Measurements from ENCODE around the gene CRTC3.
A peak's percentile ranks its signal among the peaks of the same experiment; 100 is the strongest.
"Not testable (repeated sequence)": the region's sequence is repeated elsewhere in the genome, so short reads cannot be mapped to it uniquely, and the experiment has no call there.

Gene CRTC3

DNA sequence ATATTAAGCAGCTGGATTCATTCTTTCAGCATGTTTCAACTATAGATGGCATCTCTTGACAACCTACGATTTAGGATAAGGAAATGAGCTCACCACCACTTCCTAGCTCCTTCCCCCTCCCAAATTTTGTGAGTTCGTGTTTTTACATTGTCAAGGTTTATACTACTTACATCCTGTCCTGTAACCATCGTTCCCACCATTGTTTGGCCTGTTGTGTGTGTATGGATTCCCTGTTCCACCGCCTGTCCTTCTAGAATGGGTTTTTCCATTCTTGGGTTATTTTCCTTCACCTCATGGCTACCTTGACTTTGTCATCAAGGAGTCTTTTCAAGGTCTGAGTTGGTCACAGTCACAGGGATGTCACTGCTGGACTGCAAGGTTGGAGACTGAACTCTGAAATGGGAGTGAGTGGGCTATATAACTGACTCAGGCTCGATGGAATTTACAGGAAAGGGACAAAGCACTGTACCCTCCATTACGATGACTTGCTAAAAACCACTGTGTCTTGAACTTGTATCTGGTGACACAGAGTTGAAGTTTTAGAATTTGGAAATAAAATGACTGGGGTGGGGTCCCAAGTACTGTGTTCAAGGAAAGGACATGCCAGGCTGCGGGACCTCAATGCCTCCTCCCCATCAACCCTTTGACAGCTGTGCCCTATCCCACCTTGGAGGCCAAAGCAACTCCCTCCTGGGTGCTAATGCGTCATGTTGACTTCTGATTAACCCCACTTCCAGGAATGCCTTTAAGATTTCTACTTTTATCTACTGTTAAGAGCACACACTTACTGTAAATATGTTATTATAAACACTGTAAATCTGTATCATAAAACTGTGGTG, 120.6 kb downstream of the CRTC3 start:
- no peak for DNase-seq (ENCODE audit: low read depth in 3 of 3)

DNA sequence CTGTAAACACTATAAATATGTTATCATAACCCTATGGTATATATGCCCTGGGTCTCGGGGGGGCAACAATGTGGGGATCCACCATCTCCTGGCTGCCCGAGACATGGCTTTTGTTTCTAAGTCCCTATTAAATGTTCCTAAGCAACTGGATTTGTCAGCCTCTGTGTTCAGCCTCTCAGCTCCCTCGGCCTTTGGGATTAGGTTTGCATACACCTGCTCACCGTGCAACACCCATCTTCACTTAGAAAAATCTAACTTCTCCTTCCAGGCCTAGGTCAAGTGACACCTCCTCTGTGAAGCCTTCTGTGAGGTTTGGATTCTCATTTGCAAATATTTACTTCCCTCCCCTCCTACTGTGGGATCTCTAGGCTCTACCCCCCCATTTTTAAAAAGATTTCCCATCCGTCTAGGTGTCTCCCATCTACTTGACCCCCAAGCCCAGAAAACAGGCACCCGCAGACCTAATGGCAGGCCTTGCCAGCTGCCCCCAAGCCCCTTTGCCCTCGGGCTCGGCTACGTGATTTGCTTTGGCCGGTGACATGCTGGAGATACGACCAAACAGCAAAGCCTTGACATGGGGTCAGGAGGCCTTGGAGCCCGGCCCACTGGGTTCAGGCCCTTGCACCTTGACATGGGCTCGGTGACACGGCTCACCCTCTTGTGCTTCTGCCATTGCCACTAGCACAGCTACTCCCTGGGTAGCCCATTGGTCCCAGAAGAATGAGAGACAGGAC, 121.4 kb downstream of the CRTC3 start:
- DNase-seq (ENCODE audit: low read depth in 3 of 3) = no peak

DNA sequence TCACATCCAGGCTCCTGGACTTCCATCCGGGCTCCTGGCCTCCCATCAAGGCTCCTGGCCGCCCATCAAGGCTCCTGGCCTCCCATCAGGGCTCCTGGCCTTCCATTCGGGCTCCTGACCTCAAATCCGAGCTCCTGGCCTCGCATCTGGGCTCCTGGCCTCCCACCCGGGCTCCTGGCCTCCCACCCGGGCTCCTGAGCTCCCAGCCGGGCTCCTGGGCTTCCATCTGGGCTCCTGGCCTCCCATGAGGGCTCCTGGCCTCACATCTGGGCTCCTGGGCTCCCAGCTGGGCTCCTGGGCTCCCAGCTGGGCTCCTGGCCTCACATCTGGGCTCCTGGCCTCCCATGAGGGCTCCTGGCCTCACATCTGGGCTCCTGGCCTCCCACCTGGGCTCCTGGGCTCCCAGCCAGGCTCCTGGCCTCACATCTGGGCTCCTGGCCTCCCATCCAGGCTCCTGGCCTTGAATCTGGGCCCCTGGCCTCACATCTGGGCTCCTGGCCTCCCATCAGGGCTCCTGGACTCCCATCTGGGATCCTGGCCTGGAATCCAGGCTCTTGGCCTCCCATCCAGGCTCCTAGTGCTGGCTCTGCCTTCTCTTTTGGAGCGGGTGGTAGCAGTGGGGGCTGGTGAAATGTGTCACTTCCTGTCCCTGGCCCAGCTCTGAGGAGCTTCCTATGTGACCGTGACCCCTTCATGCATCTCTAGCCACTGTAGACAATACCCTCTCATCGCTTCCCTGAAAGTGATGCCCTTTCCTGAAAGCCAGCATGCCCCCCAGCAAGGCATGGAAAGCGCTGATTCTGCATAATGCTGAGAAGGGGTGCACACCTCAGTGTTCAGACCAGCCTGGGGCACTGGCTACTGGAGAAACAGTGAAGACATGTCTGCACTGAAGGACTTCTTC, 124.8 kb downstream of the CRTC3 start:
- no peak for DNase-seq (ENCODE audit: low read depth in 3 of 3)

DNA sequence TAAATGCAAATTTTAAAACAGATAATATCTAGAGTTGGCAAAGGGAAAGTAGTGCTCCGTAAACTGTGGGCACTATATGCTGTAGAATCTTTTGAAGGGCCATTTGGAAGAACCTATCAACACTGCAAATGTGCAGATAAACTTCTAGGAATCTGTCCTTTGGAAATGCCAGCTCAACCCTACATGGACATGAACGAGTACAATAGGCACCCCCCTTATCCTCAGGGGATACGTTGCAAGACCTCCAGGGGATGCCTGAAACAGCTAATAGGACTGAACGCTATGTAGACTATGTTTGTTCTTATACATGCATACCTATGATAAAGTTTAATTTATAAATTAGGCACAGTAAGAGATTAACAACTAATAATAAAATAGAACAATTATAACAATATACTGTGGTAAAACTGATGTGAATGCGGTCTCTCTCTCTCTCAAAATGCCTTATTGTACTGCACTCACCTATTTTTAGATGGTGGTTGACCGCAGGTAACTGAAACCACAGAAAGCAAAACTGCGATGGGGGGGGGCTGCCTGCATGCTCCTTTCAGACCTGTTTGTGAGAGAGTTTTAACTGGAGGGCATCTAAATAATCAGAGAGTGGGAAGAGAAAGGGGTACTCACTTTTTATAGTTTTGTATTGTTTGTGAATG, 127.9 kb downstream of the CRTC3 start:
- DNase-seq (ENCODE audit: low read depth in 3 of 3) = peak in 2 of 3 donors; percentile 40 to 57

DNA sequence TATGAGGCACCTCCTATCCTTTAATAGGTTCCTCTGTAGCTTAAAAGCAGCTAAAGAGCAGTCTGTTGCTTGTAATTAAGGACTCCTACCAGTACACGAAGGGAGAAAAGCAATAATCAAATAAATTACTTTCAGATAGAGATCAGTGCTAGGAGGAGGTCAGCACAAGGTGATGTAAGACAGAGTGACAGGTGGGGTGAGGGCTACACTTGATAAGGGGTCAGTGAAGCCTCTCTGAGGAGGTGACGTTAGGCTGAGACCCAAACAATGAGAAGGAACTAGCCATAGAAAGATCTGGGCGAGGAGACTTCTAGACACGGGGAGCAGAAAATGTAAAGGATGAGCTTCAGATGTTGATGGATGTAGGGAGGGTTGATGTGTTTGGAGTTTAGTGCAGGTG, 129.8 kb downstream of the CRTC3 start:
- DNase-seq (ENCODE audit: low read depth in 3 of 3) = no peak

- peak; percentile 57 to 66 (median 61) for DNase-seq (ENCODE audit: low read depth in 3 of 3)
Measured at GRCh38 chr15:90660195-90660998, 130.7 kb downstream of the CRTC3 start.

- DNase-seq (ENCODE audit: low read depth in 3 of 3) = not testable (repeated sequence)
Measured at GRCh38 chr15:90660999-90661330, 131.2 kb downstream of the CRTC3 start.

DNA sequence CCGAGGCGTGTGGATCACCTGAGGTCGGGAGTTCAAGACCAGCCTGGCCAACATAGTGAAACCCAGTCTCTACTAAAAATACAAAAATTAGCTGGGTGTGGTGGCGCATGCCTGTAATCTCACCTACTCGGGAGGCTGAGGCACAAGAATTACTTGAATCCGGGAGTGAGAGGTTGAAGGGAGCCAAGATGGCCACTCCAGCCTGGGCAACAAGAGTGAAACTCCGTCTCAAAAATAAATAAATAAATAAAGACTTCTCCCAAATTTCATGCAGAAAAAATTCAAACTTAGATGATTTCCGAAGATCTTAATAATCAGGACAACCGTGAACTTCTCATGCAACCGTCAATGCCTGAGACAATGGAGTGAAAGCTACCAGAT, 134.3 kb downstream of the CRTC3 start:
- not testable (repeated sequence) for DNase-seq (ENCODE audit: low read depth in 3 of 3)

DNA sequence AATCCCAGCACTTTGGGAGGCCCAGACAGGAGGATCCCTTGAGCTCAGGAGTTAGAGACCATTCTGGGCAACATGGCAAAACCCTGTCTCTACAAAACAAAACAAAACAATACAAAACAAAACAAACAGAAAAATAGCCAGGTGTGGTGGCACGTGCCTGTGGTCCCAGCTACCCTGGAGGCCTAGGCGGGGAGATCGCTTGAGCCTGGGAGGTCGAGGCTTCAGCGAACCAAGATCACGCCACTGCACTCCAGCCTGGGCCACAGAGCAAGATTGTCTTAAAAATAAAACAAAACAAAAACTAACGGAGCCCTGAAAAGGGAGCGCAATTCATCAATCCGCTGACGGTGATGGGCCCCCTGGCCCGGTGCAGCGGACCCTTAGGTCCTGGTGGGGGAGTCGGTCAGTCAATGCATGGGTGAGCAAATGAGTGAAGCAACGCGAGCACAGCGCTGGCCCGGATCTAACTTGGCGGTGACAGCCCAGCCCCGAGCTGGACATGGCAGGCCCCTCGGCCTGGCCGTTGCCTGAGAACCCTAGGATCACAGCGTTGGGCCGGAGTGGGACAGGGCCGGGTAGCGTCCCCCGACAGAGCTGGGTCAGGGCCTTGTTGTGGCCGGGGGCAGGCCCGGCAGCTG, 135.0 kb downstream of the CRTC3 start:
- DNase-seq (ENCODE audit: low read depth in 3 of 3) = no peak

- peak in 2 of 3 donors; percentile 13 to 33 for DNase-seq (ENCODE audit: low read depth in 3 of 3)
Measured at GRCh38 chr15:90665288-90666134, 135.8 kb downstream of the CRTC3 start.

DNA sequence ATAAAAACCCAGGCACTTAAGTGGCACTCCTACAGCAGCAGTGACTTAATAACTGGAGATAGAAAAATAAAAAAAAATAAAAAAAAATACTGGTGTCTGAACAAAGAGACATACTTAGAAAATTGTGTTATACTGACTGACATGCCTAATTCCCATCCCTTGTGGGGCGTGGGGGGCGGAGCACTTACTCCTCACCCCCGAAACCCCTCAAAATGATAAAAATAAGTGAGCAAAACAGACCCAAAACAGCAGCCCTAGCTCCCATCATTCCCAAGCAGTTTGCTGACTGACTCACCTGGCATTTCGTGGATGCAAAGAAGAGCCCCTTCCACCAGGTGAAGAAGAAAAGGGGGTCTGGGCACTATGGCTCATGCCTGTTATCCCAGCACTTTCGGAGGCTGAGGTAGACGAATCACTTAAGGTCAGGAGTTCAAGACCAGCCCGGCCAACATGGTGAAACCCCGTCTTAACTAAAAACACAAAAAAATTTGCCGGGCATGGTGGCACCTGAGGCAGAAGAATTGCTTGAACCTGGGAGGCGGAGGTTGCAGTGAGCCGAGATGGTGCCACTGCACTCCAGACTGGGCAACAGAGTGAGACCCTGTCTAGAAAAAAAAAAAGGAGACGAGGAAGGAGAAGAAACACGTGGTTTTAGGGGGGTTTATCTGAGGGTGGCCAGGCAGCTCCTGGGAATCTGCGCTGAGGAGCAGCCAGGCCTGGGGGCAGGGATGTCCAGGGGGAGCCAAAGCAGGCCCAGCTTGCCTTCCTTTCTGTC, 136.6 kb downstream of the CRTC3 start:
- no peak for DNase-seq (ENCODE audit: low read depth in 3 of 3)

DNA sequence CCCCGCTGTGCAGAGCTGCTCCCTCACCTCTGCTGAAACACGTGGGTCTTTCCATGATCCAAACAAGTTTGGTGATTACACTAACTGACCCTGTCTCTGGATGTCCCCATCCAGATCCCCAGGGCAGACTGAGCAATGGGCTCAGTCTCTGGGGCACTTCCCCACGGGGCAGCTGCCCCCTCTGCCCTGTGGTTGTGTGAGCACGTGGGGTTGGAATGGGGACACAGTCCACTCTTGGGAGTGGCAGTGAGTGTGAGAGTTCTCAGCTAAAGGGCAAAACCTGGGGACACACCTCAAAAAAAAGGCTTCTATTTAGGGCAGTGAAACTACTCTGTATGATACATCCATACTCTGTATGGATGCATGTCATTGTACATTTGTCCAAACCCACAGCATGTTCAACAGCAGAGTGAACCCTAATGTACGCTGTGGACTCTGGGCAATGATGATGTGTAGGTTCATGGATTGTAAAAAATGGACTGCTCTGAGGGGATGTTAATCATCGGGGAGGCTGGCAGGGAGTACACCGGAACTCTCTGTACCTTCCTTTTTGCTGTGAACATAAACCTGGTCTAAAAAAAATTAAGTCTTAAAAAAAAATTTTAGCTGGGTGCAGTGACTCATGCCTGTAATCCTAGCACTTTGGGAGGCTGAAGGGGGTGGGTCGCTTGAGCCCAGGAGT, 137.5 kb downstream of the CRTC3 start:
- DNase-seq (ENCODE audit: low read depth in 3 of 3) = no peak

- not testable (repeated sequence) for DNase-seq (ENCODE audit: low read depth in 3 of 3)
Measured at GRCh38 chr15:90667755-90668345, 138.1 kb downstream of the CRTC3 start.

- not testable (repeated sequence) for DNase-seq (ENCODE audit: low read depth in 3 of 3)
Measured at GRCh38 chr15:90670631-90671030, 140.9 kb downstream of the CRTC3 start.

DNA sequence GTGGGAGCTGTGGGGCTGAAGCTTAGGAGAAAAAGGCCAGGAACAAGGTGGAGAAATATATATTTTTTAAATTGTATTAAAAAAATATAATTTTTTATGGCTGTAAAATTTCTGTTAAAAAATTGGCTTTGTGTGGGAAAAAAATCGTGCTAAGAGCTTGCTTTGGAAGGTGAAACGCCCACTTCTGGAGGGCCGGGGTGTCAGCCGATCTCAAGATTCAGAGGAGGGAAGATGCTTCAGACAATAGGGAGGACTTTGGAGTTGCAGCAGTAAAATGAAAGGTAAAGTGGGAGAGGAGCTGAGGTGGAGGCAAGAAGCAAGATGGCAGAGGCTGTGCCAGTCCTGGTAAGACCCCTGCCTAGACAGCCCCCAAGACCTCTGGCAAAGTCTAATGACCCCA, 141.5 kb downstream of the CRTC3 start:
- DNase-seq (ENCODE audit: low read depth in 3 of 3) = no peak

- not testable (repeated sequence) for DNase-seq (ENCODE audit: low read depth in 3 of 3)
Measured at GRCh38 chr15:90673357-90673756, 143.6 kb downstream of the CRTC3 start.

DNA sequence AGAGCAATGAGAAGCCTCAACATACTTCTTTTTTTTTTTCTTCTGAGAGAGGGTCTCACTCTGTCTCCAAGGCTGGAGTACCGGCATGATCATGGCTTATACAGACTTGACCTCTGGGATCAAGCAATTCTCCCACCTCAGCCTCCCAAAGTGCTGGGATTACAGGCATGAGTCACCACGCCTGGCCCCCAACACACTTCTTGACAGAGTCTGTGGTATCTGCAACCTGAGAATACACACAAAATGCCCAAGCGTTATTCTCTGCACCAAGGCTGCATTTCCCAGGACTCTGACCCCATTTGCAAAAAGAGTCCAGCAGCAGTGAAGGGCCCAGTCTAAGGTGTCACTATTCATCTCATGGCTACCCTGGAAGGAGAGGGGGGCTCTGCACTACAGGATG, 144.8 kb downstream of the CRTC3 start:
- no peak for DNase-seq (ENCODE audit: low read depth in 3 of 3)

DNA sequence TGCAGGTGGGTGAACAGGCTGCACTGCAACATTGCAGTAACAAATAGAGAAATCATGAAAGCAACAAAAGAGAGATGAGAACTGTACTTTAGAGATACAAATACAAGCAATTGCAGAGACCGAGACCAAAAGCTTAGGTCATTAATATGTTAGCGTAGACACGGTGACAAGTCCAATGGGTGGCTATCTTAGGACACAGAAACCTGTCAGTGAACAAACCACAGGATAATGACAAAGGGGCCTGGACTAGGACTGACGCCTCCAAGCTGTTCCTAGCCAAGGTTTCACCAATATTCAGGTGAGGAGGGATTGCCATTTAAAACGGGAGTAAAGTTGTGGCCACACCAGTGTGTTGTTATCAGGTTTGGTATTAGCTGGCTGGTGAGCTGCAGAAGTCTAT, 145.7 kb downstream of the CRTC3 start:
- no peak for DNase-seq (ENCODE audit: low read depth in 3 of 3)

Measured in stimulated activated CD4-positive, alpha-beta T cell treated with anti-CD3 and anti-CD28 coated beads, TNF-alpha, amount 100 ng/mL, for 48 hours (primary cell).